ENCODE measurements around the gene GRIK4. TPM values are rescaled to one million over a fixed set of nuclear protein-coding genes. Genes with fewer than 3 reads are reported as not detected.

Gene GRIK4
- total RNA-seq, 1 donor from 2014 or later = 0.36 TPM

DNA sequence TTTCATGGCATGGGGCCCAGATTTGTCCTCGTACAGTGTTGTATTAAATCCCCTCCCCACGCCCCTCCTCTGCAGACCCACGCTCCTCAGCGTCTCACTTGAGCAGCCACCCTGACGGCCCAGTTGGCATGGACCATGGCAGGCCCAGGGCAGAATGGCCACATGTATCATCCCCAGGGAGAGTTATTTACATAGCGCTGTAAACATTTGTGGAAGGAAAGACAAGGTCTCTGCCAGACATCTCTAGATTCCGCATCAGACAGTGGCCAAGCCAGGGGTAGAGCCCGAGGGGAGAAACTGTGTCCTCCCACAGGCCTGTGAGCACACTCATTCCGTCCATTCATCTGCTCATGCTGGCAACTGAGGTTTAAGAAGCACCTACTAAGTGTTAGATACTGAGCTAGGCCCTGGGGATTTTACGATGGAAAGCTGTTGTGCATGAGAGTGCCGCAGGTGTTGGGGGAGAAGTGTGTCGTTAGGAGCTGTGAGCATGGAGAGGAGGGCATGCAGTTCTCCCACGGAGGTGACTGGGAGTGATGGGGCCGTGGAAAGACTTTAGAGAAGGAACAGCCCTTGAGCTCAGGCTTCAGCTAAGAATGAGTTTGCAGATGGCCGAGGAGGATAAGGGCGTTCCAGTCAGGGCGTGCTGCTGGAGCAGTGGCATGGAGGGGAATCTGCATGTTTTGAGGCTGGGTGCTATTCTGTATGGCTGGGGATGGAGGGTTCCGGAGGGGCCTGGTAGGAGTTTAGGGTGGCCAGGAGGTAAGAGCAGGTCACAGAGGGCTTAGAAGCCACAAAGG is 94.9 kb downstream of the GRIK4 start:
- no peak for TF ChIP-seq EZH2 (IDR thresholded peaks at IDR 0.05)
- TF ChIP-seq, protein P1, sequence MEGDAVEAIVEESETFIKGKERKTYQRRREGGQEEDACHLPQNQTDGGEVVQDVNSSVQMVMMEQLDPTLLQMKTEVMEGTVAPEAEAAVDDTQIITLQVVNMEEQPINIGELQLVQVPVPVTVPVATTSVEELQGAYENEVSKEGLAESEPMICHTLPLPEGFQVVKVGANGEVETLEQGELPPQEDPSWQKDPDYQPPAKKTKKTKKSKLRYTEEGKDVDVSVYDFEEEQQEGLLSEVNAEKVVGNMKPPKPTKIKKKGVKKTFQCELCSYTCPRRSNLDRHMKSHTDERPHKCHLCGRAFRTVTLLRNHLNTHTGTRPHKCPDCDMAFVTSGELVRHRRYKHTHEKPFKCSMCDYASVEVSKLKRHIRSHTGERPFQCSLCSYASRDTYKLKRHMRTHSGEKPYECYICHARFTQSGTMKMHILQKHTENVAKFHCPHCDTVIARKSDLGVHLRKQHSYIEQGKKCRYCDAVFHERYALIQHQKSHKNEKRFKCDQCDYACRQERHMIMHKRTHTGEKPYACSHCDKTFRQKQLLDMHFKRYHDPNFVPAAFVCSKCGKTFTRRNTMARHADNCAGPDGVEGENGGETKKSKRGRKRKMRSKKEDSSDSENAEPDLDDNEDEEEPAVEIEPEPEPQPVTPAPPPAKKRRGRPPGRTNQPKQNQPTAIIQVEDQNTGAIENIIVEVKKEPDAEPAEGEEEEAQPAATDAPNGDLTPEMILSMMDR (IDR thresholded peaks at IDR 0.05) = no peak
- TF ChIP-seq EZH2phosphoT487 (IDR thresholded peaks at IDR 0.05) = no peak

GRCh38 chr11:120608061-120608460 is 96.5 kb downstream of the GRIK4 start:
- Histone ChIP-seq H2AFZ (replicated peaks) (no peak overlapping the region), H3F3A (ENCODE audit: low read depth) (no peaks in the 10 kb centered on the region), H3K27ac (no peak overlapping the region), H3K9ac (no peak overlapping the region), H3K4me1 (peaks cover 16% of the 10 kb centered on the region), H3K36me3 (no peaks in the 10 kb centered on the region), H3K9me3 (ENCODE audit: low read depth) (no peaks in the 10 kb centered on the region), H3K4me2 (no peak overlapping the region), H3K4me3 (no peak overlapping the region), H3K79me2 (ENCODE audit: low read depth) (no peaks in the 10 kb centered on the region), H3K27me3 (peaks cover 29% of the 10 kb centered on the region), H4K20me1 (ENCODE audit: low read depth) (peaks cover 14% of the 10 kb centered on the region)
- no peaks in the 10 kb centered on the region for H3K9me3 Mint-ChIP-seq
- H3K36me3 Mint-ChIP-seq = peaks cover 2% of the 10 kb centered on the region
- H3K27ac Mint-ChIP-seq = no peak overlapping the region
- H3K27me3 Mint-ChIP-seq (ENCODE audit: insufficient read depth, low read depth) = peaks cover 35% of the 10 kb centered on the region
- TF ChIP-seq EZH2 (IDR thresholded peaks at IDR 0.05) (no peak), EZH2phosphoT487 (IDR thresholded peaks at IDR 0.05) (no peak)
- TF ChIP-seq, protein P1 (IDR thresholded peaks at IDR 0.05) = no peak
- no peak for DNase-seq (ENCODE audit: low spot score)
- peak overlapping the region; percentile 7 for H3K4me3 Mint-ChIP-seq
- H3K4me1 Mint-ChIP-seq = peaks cover 92% of the 10 kb centered on the region

More for the DNA sequence above, 94.9 kb downstream of the GRIK4 start:
- peaks cover 90% of the 10 kb centered on the region for H3K4me1 Mint-ChIP-seq
- peaks cover 36% of the 10 kb centered on the region for H3K27me3 Mint-ChIP-seq (ENCODE audit: insufficient read depth, low read depth)
- no peak overlapping the region for H3K27ac ChIP-seq
- H3K27ac Mint-ChIP-seq = peak overlapping the region; percentile 40
- peaks cover 17% of the 10 kb centered on the region for H3K4me1 ChIP-seq
- peaks cover 2% of the 10 kb centered on the region for H3K36me3 Mint-ChIP-seq
- H3K4me3 Mint-ChIP-seq = peak overlapping the region; percentile 30
- H3K79me2 ChIP-seq (ENCODE audit: low read depth) = no peaks in the 10 kb centered on the region
- H3K9me3 ChIP-seq (ENCODE audit: low read depth) = no peaks in the 10 kb centered on the region
- peaks cover 14% of the 10 kb centered on the region for H4K20me1 ChIP-seq (ENCODE audit: low read depth)
- H3K27me3 ChIP-seq = peaks cover 29% of the 10 kb centered on the region
- no peak overlapping the region for H2AFZ ChIP-seq (replicated peaks)
- no peak overlapping the region for H3K9ac ChIP-seq
- DNase-seq (ENCODE audit: low spot score) = no peak
- H3K36me3 ChIP-seq = no peaks in the 10 kb centered on the region
- no peak overlapping the region for H3K4me2 ChIP-seq
- no peaks in the 10 kb centered on the region for H3K9me3 Mint-ChIP-seq
- no peaks in the 10 kb centered on the region for H3F3A ChIP-seq (ENCODE audit: low read depth)
- H3K4me3 ChIP-seq = no peak overlapping the region

DNA sequence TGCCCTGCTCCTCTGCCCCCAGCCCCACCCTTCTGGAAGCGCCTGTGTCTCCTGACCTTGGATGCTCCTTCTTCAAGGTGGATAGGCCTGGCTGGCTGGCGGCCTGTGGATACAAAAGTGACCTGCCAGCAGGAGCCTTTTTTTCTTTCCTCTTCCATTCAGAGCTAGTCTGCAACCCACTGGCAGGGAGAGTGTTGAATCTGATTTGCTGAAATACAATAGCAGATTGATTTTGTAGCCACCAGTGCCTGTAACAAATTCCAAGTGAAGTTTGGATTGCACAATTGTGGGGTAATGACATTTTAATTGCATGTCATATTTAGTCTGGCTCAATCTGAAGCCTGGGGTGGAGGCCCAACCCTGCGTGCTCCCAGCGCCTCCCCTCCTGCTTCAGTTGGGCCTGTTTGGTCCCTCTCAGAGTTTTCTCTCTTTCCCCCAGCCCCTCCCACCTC is 97.2 kb downstream of the GRIK4 start:
- Histone ChIP-seq H3K9ac (no peak overlapping the region), H3K36me3 (no peaks in the 10 kb centered on the region), H3K27me3 (peaks cover 29% of the 10 kb centered on the region), H3K79me2 (ENCODE audit: low read depth) (no peaks in the 10 kb centered on the region), H2AFZ (replicated peaks) (no peak overlapping the region), H3K4me2 (no peak overlapping the region), H4K20me1 (ENCODE audit: low read depth) (peaks cover 14% of the 10 kb centered on the region), H3K4me1 (peaks cover 16% of the 10 kb centered on the region), H3K27ac (no peak overlapping the region), H3K4me3 (no peak overlapping the region), H3K9me3 (ENCODE audit: low read depth) (no peaks in the 10 kb centered on the region), H3F3A (ENCODE audit: low read depth) (no peaks in the 10 kb centered on the region)
- Mint-ChIP-seq H3K27me3 (ENCODE audit: insufficient read depth, low read depth) (peaks cover 35% of the 10 kb centered on the region), H3K4me1 (peaks cover 92% of the 10 kb centered on the region), H3K9me3 (no peaks in the 10 kb centered on the region), H3K36me3 (peaks cover 2% of the 10 kb centered on the region), H3K27ac (no peak overlapping the region), H3K4me3 (peak overlapping the region; percentile 62)
- DNase-seq (ENCODE audit: low spot score) = peak; percentile 36
- no peak for TF ChIP-seq EZH2phosphoT487 (IDR thresholded peaks at IDR 0.05)
- TF ChIP-seq, protein P1 (IDR thresholded peaks at IDR 0.05) = no peak
